Activated T-helper 2 cell treated with anti-CD3 and anti-CD28 coated beads, Interferon-gamma antibody, Interleukin-2, Interleukin-4, amounts not matched to agents 10 μg/mL and 5 μg/mL and 100 μg/mL, durations not matched to agents 14 hours and 24 hours and 36 hours (primary cell): Measurements from ENCODE around the gene VKORC1. TPM values are rescaled to one million over a fixed set of nuclear protein-coding genes. Genes with fewer than 3 reads are reported as not detected.

Experiments
- DNase-seq: peaks from one replicate; pipeline ENCODE4 v3.0.0; 2021; ENCODE audit warnings: low spot score
- H3K27ac Mint-ChIP-seq: one replicate; pipeline ENCODE4 v1.8.0; 2021; ENCODE audit warnings: mixed read lengths
- H3K27me3 Mint-ChIP-seq: one replicate; pipeline ENCODE4 v1.8.0; 2021; ENCODE audit warnings: low read depth, mixed read lengths
- H3K36me3 Mint-ChIP-seq: one replicate; pipeline ENCODE4 v1.8.0; 2021; ENCODE audit warnings: low read depth, mixed read lengths
- H3K4me1 Mint-ChIP-seq: one replicate; pipeline ENCODE4 v1.8.0; 2021; ENCODE audit warnings: low read depth, mixed read lengths
- H3K4me3 Mint-ChIP-seq: one replicate; pipeline ENCODE4 v1.8.0; 2021; ENCODE audit warnings: low read depth, mild to moderate bottlenecking, moderate library complexity, mixed read lengths
- H3K9me3 Mint-ChIP-seq: one replicate; pipeline ENCODE4 v1.8.0; 2021; ENCODE audit warnings: mixed read lengths
- intact Hi-C: fragments of 100-400 bp; cut with micrococcal nuclease; formaldehyde crosslinking; loops from one replicate; pipeline ENCODE4 v1.15.1; 2023
- total RNA-seq: library from RNA; stranded (reverse); gene quantifications from 2 replicates; pipeline ENCODE4 v1.2.3, GENCODE V29; 2022

The VKORC1 gene
- total RNA-seq, 1 donor from 2014 or later: 54.5 TPM

DNA sequence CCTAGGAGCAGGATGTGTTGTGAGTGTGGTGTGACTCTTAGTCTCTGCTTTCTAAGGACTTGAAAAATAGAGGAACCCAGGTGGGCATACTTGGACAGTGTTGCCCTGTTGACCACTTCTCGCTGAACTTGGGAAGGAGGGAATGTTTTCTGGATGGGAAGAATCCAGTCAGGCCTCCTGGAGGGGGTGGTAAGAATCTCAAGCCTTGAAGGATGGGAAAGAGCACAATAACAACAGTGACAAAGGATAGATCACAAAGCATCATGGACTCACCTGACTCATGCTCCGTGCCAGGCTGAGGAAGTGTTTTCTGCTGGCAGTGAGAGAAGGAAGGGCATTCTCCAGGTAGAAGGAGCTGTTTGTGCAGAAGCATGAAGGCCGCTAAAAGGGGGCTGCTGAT, 31.2 kb upstream of the VKORC1 start:
- intact Hi-C loops: no loop called here
- no peaks in the 10 kb centered on the region for H3K9me3 Mint-ChIP-seq
- peaks cover 32% of the 10 kb centered on the region for H3K36me3 Mint-ChIP-seq
- DNase-seq: no peak
- no peak overlapping the region for H3K4me3 Mint-ChIP-seq
- H3K4me1 Mint-ChIP-seq: no peaks in the 10 kb centered on the region
- H3K27ac Mint-ChIP-seq: no peak overlapping the region
- H3K27me3 Mint-ChIP-seq: no peaks in the 10 kb centered on the region

DNA sequence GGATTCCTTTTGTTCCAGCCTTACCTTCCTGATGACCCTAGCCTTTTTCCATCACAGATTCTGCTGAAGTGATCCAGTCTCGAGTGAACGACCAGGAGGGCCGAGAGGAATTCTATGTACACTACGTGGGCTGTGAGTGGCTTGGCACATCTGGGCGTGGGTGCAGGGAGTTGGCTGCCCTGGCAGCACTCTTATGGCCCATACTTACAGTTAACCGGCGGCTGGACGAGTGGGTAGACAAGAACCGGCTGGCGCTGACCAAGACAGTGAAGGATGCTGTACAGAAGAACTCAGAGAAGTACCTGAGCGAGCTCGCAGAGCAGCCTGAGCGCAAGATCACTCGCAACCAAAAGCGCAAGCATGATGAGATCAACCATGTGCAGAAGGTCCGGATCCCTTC, 25.5 kb upstream of the VKORC1 start:
- Mint-ChIP-seq H3K4me1 (peaks cover 11% of the 10 kb centered on the region), H3K4me3 (no peak overlapping the region), H3K9me3 (no peaks in the 10 kb centered on the region), H3K27ac (no peak overlapping the region), H3K27me3 (no peaks in the 10 kb centered on the region), H3K36me3 (peaks cover 41% of the 10 kb centered on the region)
- DNase-seq: no peak
- intact Hi-C loops: no loop called here

DNA sequence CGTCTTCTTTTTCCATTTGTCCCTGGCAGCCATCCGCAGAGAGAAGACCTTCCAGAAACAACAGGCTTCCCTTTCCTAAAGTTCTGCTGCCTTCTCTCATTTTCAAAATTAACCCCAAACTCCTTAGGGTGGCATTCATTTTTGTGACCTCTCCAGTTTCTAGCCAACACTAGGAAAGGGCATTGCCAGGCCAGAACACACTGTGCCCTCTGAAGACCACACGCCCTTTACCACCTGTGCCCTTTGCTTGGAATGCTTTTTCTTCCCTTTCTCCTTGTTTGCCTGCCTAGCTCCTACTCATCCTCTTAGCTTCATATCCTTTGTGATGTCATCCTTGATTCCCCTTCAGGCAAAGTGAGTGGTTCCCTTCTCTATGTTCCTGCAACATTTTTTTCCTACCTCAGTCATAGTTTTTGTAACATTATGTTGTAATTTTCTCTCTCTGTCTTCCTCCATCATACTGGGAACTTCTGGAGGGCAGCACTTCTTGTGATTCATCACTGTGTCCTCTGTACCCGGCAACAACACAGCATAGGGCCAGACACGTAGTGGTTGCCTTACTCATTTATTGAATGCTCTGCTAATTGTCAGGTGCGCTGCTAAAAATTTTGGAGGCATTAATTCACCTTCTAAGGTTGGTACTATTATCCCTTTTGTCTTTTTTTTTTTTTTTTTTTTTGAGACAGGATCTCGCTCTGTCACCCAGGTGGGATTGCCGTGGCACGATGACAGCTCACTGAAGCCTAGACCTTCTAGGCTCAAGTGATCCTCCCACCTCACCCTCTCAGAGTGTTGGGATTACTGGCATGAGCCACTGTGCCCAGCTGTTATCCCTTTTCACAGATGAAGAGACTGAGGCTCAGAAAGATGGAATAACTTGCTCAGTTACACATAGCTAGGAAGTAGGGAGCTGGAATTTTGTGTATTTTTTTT, 23.9 kb upstream of the VKORC1 start:
- no peak for DNase-seq
- H3K36me3 Mint-ChIP-seq: peaks cover 41% of the 10 kb centered on the region
- no peaks in the 10 kb centered on the region for H3K27me3 Mint-ChIP-seq
- intact Hi-C loops: loop anchor here (5.0 kb wide), 1 partner anchor 59 kb away; no protein-coding TSS in a partner anchor
- H3K4me3 Mint-ChIP-seq: peak overlapping the region; percentile 86
- H3K9me3 Mint-ChIP-seq: no peaks in the 10 kb centered on the region
- H3K4me1 Mint-ChIP-seq: peaks cover 16% of the 10 kb centered on the region
- peak overlapping the region; percentile 75 for H3K27ac Mint-ChIP-seq

DNA sequence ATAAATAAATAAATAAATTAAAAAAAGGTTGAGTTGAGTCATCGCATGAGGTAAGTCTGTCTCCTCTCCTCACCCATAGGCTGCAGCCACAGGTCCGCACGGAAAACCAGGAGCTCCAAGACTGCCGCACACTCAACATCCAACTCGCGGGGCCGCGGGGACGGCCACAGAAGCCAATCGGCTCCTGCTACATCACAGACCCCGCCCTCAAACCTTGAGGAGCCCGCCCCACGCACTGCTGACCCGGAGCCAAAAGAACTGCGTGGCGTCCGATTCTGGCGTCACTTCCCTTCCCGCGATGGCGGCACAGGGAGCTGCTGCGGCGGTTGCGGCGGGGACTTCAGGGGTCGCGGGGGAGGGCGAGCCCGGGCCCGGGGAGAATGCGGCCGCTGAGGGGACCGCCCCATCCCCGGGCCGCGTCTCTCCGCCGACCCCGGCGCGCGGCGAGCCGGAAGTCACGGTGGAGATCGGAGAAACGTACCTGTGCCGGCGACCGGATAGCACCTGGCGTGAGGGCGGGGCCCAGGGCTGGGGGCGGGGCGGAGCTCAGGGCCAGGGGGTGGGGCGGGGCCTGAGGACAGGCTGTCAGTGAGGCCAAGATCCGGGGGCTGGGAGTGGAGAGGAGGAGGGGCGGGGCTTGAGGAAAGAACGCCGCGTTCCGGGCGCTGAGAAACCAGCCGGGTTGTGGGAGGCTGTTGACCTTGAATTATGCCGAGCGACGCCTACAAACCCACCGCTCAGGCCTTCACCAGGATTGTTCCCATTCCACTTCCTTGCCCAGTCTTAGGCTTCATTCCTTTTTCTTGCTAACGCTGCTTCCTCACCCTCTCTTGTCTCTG, 23.0 kb upstream of the VKORC1 start, which contains the start of gene KAT8:
KAT8 (plus strand) TSS at position 281 of the 839 bp plus-strand sequence; CDS start at position 299, 18 bp downstream.
- Mint-ChIP-seq H3K4me1 (peaks cover 16% of the 10 kb centered on the region), H3K9me3 (no peaks in the 10 kb centered on the region), H3K27ac (peak within 1 kb of the TSS; percentile 75), H3K36me3 (peaks cover 44% of the 10 kb centered on the region), H3K27me3 (no peaks in the 10 kb centered on the region), H3K4me3 (peak within 1 kb of the TSS; percentile 86)
- DNase-seq: peak; percentile 97
- intact Hi-C loops: loop anchor here (1.0 to 5.0 kb wide), 3 partner anchors 25 to 85 kb away; partner anchors contain the start of gene STX4

GRCh38 chr16:31114468-31114867, 19.9 kb upstream of the VKORC1 start:
- intact Hi-C loops: no loop called here
- H3K9me3 Mint-ChIP-seq: no peaks in the 10 kb centered on the region
- H3K4me1 Mint-ChIP-seq: peaks cover 19% of the 10 kb centered on the region
- peaks cover 51% of the 10 kb centered on the region for H3K36me3 Mint-ChIP-seq
- H3K27ac Mint-ChIP-seq: no peak overlapping the region
- DNase-seq: no peak
- H3K27me3 Mint-ChIP-seq: no peaks in the 10 kb centered on the region
- H3K4me3 Mint-ChIP-seq: no peak overlapping the region

- Mint-ChIP-seq H3K4me3 (no peak overlapping the region), H3K27ac (peak overlapping the region; percentile 22), H3K27me3 (no peaks in the 10 kb centered on the region), H3K9me3 (no peaks in the 10 kb centered on the region), H3K36me3 (peaks cover 44% of the 10 kb centered on the region), H3K4me1 (peaks cover 16% of the 10 kb centered on the region)
- intact Hi-C loops: no loop called here
- no peak for DNase-seq
These were observed 18.8 kb upstream of the VKORC1 start for GRCh38 chr16:31113121-31114120.

DNA sequence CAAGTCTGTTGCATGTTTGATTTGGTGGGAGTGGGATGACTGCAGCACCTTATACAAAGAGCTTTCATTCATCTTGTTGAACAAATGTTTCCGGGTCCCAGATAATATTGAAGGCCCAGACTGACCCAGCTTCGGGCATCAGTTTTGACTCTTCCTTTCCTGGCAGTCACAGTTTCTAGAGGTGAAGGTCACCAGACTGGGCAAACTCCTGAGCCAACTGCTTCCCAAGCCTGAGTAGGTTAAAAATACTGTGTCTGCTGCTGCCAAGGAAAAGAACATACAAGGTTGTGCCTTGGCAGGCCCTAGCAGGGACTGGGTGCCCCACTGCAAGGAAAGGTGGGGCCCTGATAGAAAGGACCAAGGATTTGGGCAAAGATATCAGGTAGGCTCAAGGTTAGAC, 18.1 kb upstream of the VKORC1 start:
- intact Hi-C loops: no loop called here
- Mint-ChIP-seq H3K27me3 (no peaks in the 10 kb centered on the region), H3K9me3 (no peaks in the 10 kb centered on the region), H3K36me3 (peaks cover 42% of the 10 kb centered on the region), H3K4me3 (no peak overlapping the region), H3K4me1 (peaks cover 14% of the 10 kb centered on the region), H3K27ac (peak overlapping the region; percentile 22)
- no peak for DNase-seq

DNA sequence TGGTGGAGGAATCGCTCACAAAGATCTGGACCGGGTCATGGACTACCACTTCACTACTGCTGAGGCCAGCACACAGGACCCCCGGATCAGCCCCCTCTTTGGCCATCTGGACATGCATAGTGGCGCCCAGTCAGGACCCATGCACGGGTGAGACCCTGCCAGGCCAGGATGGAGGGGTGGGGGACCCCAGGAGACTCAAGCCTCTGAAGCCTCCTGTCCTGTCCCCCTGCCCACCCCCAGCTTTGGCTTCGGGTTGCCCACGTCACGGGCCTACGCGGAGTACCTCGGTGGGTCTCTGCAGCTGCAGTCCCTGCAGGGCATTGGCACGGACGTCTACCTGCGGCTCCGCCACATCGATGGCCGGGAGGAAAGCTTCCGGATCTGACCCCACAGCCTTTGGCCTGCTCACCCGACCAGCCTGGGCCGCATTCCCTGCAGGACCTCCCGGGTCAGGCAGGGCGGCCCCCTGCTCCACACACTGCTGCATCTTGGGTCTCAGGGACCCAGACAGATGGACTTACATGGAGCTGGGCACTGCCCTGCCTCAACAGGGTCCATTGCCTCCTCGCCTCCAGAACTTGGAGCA, 17.4 kb upstream of the VKORC1 start:
- H3K9me3 Mint-ChIP-seq: no peaks in the 10 kb centered on the region
- no peak for DNase-seq
- peak overlapping the region; percentile 13 for H3K4me3 Mint-ChIP-seq
- peaks cover 42% of the 10 kb centered on the region for H3K36me3 Mint-ChIP-seq
- H3K27ac Mint-ChIP-seq: no peak overlapping the region
- no peaks in the 10 kb centered on the region for H3K27me3 Mint-ChIP-seq
- intact Hi-C loops: no loop called here
- peaks cover 19% of the 10 kb centered on the region for H3K4me1 Mint-ChIP-seq

DNA sequence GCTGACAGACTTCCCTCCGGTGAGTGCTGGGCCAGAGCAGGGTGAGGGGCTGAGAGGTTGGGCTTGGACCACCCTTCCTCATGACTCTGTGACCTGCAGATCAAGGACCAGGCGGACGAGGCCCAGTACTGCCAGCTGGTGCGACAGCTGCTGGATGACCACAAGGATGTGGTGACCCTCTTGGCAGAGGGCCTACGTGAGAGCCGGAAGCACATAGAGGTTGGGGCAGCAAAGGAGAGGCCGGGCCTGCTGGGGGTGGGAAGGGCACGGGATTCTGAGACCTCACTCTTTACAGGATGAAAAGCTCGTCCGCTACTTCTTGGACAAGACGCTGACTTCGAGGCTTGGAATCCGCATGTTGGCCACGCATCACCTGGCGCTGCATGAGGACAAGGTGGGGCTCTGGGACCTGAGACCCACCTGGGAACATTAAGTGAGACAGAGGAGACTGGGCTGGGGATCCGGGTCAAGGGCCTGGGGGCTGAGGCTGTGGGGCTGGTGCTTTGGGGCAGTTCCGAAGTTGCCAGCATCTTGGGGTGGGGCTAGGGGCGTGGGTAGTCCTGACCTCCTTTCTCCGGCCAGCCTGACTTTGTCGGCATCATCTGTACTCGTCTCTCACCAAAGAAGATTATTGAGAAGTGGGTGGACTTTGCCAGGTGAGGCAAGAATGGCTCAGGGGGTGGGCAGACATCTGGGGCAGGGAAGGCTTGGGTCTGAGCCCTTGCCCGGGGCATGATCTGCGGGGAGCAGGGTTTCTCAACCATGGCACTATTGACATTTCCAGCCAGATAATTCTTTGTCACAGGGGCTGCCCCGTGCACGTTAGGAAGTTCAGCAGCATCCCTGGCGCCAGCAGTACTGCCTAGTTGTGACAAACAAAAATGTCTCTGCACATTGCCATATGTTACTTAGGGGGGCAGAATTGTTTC, 15.8 kb upstream of the VKORC1 start:
- peaks cover 38% of the 10 kb centered on the region for H3K36me3 Mint-ChIP-seq
- no peak for DNase-seq
- H3K9me3 Mint-ChIP-seq: no peaks in the 10 kb centered on the region
- H3K4me3 Mint-ChIP-seq: peak overlapping the region; percentile 84
- no peak overlapping the region for H3K27ac Mint-ChIP-seq
- no peaks in the 10 kb centered on the region for H3K27me3 Mint-ChIP-seq
- peaks cover 23% of the 10 kb centered on the region for H3K4me1 Mint-ChIP-seq
- intact Hi-C loops: no loop called here

- no peak for DNase-seq
- H3K4me1 Mint-ChIP-seq: peaks cover 23% of the 10 kb centered on the region
- H3K9me3 Mint-ChIP-seq: no peaks in the 10 kb centered on the region
- intact Hi-C loops: loop anchor here (2.0 to 10.0 kb wide), 6 partner anchors 15 to 765 kb away; partner anchors contain the start of genes ARMC5, SRCAP, VKORC1 and ZNF267
- H3K4me3 Mint-ChIP-seq: peak overlapping the region; percentile 84
- no peaks in the 10 kb centered on the region for H3K27me3 Mint-ChIP-seq
- H3K36me3 Mint-ChIP-seq: peaks cover 38% of the 10 kb centered on the region
- peak overlapping the region; percentile 80 for H3K27ac Mint-ChIP-seq
These were observed 15.0 kb upstream of the VKORC1 start for GRCh38 chr16:31109622-31110021.
